HG03139 (cell line): ENCODE results near the gene VPS35.
"Not testable (repeated sequence)": the region's sequence is repeated elsewhere in the genome, so short reads cannot be mapped to it uniquely, and the experiment has no call there.

Experiments
- ATAC-seq: cut with Tn5 transposase; IDR thresholded peaks from one replicate; pipeline ENCODE4 v1.9.1; 2021; ENCODE audit not compliant: unreplicated experiment

The VPS35 gene

DNA sequence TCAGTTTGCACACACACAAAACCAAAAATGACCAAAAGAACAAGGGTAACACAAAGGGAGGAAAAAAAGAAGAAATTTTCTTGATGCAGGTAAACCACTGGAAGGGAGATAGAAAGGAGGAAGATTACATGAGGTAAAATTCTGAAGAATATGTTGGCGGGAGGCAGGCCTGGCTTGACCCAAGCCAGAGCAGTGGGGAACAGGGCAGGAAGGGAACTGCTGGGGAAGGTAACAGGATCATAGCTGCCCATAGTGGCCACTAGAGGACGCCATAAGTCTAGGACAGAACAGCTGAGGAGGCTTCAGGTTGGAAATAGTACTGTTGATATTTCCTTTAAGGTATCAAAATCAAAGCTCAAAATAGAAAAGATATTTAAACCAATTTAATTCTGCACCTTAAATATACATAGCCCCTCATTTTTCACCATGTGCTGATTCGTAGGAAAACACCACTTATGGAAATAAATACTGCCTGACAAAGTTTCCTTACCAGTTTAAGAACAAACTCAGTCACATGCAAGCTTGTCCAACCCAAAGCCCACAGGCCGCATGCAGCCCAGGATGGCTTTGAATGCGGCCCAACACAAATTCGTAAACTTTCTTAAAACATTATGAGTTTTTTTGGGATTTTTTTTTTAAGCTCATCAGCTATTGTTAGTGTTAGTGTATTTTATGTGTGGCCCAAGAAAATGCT is 15.5 kb downstream of the VPS35 start:
- ATAC-seq: peak; percentile 81

- ATAC-seq: no peak
Measured at GRCh38 chr16:46662123-46662522, 26.9 kb downstream of the VPS35 start.

DNA sequence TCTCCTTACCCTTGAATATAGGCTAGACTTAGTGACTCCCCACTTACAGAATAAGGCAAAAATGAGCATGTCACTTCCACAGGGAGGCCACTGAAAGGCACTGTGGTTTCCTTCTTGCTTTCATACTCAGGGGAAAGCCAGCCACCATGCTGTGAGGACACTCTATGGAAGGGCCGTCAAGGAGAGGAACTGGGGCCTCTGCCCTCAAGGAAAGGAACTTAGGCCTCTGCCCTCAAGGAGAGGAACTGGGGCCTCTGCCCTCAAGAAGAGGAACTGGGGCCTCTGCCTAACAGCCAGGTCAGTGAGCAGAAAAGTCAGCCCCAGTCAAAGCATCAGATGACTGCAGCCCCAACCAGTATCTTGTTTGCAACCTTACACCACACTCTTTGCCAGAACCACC is 30.1 kb downstream of the VPS35 start:
- peak; percentile 93 for ATAC-seq

DNA sequence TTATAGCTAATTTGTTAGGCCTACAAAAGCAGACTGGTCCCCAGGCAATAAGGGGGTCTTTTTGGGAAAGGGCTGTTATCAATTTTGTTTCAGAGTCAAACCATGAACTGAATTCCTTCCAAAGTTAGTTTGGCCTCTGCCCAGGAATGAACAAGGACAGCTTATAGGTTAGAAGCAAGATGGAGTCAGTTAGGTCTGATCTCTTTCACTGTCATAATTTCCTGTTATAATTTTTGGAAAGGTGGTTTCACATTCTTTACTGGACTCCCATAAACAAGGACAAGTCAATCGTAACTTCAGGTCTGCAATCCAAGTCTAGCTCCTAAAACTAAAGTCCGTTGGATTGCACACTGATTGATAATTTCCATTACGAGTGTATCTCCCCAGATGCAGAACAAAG is 37.7 kb downstream of the VPS35 start:
- no peak for ATAC-seq

DNA sequence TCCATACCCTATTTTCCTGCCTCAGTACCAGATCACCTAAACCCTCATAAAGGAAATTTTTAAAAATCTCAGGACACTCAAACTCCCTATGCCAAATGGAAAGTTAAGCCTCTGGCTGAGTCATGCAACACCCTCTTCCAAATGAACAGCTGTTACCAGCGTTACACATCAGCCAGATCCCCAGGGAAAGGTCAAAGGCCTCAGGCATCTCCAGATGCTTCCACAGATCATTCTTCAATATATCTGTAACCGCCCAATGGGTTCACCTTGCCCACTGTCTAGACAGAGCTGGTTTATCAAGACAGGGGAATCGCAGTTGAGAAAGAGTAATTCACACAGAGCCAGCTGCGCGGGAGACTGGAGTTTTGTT is 38.7 kb downstream of the VPS35 start:
- no peak for ATAC-seq

DNA sequence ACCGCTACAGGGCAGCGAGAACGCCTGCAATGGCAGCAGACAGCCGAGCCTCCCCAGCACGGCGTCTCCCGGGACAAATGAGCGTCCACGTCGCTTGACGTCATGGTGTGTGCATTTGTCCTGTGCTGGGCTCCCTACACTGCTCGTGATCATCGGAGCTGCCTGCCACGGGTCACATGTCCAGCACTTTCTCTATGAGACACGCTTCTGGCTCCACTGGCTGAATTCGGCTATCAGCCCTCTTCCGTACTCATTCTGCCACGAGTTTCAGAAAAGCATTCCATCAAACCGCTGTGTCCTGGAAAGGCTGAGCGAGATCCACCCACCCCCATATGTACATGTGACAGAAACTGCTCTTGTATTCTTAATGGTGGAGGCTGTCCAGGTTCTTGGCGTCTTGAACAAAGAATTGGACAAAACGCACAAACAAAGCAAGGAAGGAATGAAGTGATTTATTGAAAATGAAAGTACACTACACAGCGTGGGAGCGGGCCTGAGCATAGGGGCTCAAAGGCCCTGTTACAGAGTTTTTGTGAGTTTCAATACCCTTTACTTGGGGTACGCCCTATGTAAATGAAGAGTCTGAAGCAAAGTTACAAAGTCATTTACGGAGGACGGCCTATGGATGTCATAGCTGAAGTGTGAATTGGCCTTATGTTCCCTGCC is 39.3 kb downstream of the VPS35 start:
- ATAC-seq: no peak

- no peak for ATAC-seq
Measured at GRCh38 chr16:46648656-46649055, 40.3 kb downstream of the VPS35 start.

DNA sequence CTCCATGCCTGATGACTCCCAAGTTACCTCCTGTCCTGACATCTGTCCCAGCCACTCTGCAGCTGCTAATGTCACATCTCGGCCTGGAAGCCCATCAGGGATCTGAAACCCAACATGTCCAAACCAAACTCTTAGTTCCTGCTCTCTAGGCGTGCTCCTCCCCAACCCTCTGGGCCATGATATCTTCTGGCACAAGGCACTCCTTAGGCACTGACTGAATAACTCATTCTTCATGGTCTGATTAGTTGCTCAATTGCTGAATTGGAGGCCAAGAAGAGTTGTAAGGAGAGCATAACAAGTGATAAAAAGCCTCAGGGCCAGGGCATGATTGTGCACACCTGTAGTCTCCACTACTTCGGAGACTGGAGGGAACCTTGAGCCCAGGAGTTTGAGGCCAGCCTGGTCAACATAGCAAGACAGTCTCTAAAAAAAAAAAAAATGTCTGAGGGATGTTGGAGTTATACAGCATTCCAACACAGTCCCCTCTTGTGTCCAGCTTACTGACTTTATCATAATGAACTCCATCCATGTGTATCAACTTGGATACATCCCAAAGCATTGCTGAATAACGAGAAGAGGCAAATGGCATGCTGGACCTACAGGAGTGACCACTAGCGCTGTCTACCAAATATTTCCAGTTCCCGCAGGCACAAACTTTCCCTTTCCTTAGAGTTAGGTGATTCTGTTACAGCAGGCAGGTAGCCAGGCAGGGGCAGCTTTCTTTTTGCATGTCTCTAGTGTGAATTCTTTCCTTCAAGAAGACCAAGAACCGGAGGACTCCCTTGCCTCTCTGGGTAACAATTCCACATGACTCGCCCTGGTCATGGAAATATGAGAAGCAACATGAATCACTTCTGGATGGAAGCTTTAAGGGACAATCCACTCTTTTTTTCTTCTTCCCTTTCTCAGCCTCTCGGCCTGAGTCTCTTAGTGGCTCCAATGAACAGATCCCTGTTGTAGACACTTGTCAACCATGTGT is 49.7 kb downstream of the VPS35 start:
- ATAC-seq: no peak

DNA sequence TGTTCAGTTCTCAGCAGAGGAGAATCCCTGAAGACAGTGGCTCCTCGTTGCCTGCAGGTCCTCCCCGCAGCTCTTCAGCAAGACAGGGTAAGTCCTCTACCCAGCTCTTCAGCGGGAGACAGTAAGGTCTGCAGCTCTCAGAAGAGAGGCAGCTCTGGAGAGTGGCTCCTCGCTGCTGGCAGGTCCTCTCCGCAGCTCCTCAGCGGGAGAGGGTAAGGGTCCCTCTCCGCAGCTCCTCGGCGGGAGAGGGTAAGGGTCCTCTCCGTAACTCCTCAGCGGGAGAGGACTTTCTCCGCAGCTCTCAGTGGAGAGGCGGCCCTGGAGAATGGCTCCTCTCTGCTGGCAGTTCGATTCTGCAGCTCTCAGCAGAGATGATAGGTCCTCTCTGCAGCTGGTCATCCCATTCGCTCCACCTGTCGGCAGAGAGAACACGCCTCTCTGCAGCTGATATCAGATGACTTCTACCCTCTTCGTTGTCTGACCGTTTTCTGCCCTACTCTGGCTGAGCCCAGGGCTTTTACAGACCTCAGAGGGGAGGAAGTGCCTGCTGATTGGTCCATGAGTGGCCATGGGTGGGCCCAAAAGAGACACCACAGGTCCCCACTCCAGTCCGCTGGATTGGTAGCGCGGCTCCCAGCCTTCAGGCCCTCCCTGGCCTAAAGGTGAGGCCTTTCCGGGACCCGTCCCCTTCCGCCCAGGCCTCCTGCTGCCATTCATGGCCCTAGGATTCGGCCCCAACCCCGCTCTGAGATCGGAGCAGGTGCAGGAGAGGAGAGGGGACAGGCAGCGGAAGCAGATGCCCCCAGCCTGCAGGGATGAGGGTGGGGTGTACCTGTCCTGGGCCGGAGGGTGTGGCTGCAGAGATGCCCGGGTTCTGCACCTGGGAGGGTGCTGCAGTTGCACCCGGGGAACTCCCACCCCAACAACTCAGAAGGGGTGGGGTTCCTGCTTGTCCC is 55.9 kb downstream of the VPS35 start:
- ATAC-seq: no peak

GRCh38 chr16:46629331-46630219 is 59.4 kb downstream of the VPS35 start:
- no peak for ATAC-seq

DNA sequence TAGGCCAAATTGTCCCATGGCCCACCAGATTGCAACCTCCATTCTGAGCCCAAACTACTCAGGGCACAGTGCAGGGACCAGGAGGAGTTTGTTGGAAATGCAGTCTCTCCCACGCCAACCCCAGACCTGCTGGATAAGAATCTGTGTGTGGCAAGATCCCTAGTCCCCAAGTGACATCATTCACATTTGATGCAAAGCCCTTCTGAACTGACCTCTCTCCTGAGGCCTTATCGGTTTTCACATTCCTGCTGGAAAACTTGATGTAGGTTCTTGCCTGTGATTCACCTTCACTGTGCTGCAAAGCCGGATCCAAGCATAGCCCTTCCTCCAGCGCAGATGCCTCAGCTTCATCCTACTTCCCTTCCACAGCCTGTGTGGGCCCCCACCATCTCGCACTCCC is 61.2 kb downstream of the VPS35 start:
- no peak for ATAC-seq

DNA sequence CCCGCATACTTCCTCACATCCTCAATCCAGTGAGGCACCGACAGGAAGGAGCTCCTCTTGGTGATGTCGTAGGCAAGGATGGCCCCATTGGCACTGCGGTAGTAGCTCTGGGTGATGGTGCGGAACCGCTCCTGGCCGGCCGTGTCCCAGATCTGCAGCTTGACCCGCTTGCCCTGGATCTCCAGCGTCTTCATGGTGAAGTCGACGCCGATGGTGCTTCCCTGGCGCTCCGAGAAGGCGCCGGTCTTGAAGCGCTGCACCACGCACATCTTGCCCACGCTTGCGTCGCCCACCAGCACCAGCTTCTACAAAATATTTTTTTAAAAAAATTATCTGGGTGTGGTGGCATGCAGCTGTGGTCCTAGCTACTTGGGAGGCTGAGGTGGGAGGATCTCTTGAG is 62.3 kb downstream of the VPS35 start:
- not testable (repeated sequence) for ATAC-seq

DNA sequence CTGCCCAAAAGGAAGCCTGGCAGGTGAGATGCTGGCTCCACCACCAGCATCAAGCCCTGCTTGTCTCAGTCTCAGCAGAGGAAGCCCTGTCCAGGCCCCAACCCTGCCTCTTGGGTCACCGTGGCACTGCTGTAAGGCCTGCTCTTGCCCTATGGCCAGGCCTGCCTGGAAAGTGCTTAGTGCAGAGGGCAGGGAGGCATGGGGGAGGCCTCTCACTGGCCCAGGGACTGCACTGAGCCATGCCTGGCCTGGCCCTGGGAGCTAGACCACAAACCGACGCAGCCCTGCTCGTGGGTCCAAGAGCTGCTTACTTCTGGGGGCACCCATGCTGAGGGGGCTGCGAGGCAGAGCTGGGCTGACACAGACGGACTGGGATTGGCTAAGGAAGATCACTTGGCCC is 64.1 kb downstream of the VPS35 start:
- ATAC-seq: not testable (repeated sequence)

DNA sequence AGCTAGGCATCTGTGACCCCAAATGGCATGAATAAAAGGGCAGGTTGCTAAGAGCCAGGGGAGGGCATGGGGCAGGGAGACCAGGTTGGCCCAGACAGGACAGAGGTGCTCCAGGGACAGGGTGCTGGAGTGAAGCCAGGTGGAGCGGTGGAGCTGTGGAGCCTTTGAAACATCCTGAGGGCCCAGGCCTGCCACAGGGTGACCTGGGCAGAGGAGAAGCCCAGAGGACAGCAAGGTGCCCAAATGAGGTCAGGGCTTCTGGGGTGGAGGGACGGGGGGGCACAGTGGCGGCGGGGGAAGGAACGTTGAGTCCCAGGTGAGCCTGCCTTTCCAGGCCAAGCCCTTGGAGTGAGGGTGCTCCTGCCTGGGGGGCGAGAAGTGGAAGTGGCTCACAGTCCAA is 65.3 kb downstream of the VPS35 start:
- ATAC-seq: not testable (repeated sequence)

GRCh38 chr16:46623246-46623645 is 65.7 kb downstream of the VPS35 start:
- ATAC-seq: not testable (repeated sequence)

DNA sequence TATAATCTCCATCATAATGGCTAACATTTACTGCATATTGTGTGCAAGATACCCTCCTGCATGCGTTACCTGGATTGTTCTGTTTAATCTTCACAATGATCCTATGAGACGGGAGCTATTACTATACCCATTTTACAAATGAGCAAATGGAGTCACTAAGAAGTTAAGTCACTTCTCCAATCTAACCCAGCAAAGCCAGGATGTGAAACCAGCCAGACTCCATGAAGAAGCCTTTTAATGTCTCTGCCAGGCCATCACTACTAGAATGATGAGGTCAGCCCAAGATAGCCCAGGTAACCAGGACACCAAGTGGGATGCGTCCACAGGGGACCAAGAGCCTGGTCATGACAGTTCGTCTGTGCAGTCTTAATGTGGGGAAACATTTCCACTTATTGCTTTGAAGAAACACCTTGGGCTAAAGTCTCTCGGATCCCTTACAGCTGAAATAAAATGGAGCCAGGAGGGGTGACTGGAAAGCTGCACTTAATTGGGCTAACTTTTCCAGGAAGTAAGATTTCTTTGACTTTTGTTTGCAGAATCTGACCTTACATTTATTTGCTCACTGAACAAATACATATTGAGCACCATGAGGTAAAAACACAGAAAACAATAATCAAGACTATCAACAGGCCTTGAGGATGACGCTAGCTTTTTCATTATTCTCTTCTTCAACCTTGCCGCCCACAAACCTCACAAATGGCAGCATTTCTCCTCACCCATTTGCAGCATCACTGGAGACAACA is 66.9 kb downstream of the VPS35 start:
- no peak for ATAC-seq

DNA sequence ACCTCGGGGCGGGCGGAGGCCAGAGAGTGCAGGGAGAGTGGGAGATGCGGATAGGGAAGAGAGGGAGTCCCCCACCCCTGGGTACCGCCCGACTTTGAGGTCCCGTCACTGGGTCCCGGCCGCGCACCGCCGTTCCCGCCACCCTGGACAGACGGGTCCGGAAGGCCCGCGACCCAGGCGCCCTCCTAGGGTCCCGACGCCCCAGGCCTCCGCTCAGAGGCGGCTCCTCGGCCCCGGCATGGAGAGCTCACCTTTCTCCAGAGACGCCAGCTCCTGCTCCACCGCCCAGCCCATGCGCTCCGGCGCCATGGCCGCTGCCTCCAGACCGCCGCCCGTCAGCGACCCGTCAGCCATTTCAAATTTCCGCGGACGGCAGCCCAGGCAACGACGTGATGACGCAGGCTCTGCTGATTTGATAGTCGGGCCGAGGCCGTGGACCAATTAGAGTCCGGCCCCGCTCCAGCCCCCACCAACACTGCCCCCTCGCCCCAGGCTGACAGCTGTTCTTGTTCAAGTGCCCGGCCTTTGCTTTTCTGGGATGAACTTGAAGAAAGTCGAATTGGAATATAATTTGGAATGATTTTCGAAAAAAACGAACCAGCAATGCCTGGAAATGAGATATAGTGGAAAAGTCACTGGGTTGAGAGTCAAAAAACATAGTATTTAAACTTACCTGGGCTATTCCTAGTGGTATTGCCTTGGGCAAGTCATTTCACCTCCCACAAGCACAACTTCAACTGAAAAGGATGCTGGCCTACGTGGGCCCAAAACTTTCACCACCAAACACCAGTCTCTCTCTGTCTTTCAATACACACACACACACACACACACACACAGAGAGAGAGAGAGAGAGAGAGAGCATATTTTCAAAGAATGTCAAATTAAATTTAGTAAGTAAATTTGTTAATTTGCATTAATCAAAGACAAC is 67.7 kb downstream of the VPS35 start, which contains the start of gene SHCBP1:
SHCBP1 (minus strand) TSS at position 374 of the 928 bp plus-strand sequence; CDS start at position 354, 20 bp downstream.
- peak; percentile 95 for ATAC-seq
